GM18508 (cell line): ENCODE measurements around the gene SLC4A5.

Source experiments
- ATAC-seq: cut with Tn5 transposase; IDR thresholded peaks from one replicate; pipeline ENCODE4 v1.9.1; 2021; ENCODE audit warnings: moderate number of reproducible peaks; ENCODE audit not compliant: insufficient read depth, unreplicated experiment

SLC4A5 gene

GRCh38 chr2:74278694-74279093, 64.5 kb downstream of the SLC4A5 start:
- ATAC-seq = no peak

- no peak for ATAC-seq
Observed at GRCh38 chr2:74278176-74278575, 65.0 kb downstream of the SLC4A5 start.

GRCh38 chr2:74275228-74275627, 68.0 kb downstream of the SLC4A5 start:
- ATAC-seq = no peak

- no peak for ATAC-seq
Observed at GRCh38 chr2:74269667-74270066, 73.5 kb downstream of the SLC4A5 start.

- no peak for ATAC-seq
Observed at GRCh38 chr2:74267068-74267467, 76.1 kb downstream of the SLC4A5 start.

GRCh38 chr2:74264281-74264680, 78.9 kb downstream of the SLC4A5 start:
- ATAC-seq = no peak

GRCh38 chr2:74262681-74263080, 80.5 kb downstream of the SLC4A5 start:
- ATAC-seq = no peak

GRCh38 chr2:74261204-74261864, 81.9 kb downstream of the SLC4A5 start:
- ATAC-seq = no peak

GRCh38 chr2:74260495-74260894, 82.7 kb downstream of the SLC4A5 start:
- ATAC-seq = no peak

- ATAC-seq = no peak
Observed at GRCh38 chr2:74259733-74260132, 83.5 kb downstream of the SLC4A5 start.

- ATAC-seq = no peak
Observed at GRCh38 chr2:74259191-74259590, 84.0 kb downstream of the SLC4A5 start.

- no peak for ATAC-seq
Observed at GRCh38 chr2:74255660-74256213, 87.5 kb downstream of the SLC4A5 start.

GRCh38 chr2:74253971-74254310, 89.3 kb downstream of the SLC4A5 start:
- no peak for ATAC-seq

- ATAC-seq = no peak
Observed at GRCh38 chr2:74253306-74253970, 89.8 kb downstream of the SLC4A5 start.

GRCh38 chr2:74252862-74253261, 90.4 kb downstream of the SLC4A5 start:
- no peak for ATAC-seq

GRCh38 chr2:74252036-74252435, 91.2 kb downstream of the SLC4A5 start:
- no peak for ATAC-seq

GRCh38 chr2:74250189-74250631, 93.0 kb downstream of the SLC4A5 start:
- ATAC-seq = no peak

- no peak for ATAC-seq
Observed at GRCh38 chr2:74249406-74250122, 93.7 kb downstream of the SLC4A5 start.

GRCh38 chr2:74246496-74247195, 96.6 kb downstream of the SLC4A5 start:
- no peak for ATAC-seq

- no peak for ATAC-seq
Observed at GRCh38 chr2:74244286-74244685, 98.9 kb downstream of the SLC4A5 start.
